Measurements from ENCODE around the gene WIZ.

DNA sequence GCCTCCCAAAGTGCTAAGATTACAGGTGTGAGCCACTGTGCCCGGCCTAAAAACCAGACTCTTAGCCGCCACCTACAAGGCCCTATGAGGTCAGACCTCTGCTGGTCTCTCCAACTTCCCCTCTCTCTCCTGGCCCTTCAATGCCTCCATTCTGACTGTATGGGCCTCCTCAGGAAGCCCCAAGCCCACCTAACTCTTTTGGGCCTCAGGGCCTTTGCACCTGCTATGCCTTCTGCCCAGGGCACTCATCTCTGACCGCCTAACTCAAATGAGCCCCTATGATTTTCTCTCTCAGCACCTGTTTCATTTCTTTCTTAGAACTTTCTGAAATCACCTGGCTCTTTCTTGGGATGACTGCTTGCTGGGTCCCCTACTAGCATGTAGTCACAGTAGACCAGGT lies 6.4 kb downstream of the WIZ start:
- TF ChIP-seq, protein P1, sequence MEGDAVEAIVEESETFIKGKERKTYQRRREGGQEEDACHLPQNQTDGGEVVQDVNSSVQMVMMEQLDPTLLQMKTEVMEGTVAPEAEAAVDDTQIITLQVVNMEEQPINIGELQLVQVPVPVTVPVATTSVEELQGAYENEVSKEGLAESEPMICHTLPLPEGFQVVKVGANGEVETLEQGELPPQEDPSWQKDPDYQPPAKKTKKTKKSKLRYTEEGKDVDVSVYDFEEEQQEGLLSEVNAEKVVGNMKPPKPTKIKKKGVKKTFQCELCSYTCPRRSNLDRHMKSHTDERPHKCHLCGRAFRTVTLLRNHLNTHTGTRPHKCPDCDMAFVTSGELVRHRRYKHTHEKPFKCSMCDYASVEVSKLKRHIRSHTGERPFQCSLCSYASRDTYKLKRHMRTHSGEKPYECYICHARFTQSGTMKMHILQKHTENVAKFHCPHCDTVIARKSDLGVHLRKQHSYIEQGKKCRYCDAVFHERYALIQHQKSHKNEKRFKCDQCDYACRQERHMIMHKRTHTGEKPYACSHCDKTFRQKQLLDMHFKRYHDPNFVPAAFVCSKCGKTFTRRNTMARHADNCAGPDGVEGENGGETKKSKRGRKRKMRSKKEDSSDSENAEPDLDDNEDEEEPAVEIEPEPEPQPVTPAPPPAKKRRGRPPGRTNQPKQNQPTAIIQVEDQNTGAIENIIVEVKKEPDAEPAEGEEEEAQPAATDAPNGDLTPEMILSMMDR (tag by site-specific recombination; IDR thresholded peaks at IDR 0.05), result no peak
- TF ChIP-seq ZBTB20 (tag by site-specific recombination; IDR thresholded peaks at IDR 0.05) (no peak), ZNF292 (tag by site-specific recombination; IDR thresholded peaks at IDR 0.05; ENCODE audit: borderline replicate concordance, low read depth) (no peak), ZEB2 (tag by site-specific recombination; IDR thresholded peaks at IDR 0.05) (no peak), KLF16 (tag by site-specific recombination; IDR thresholded peaks at IDR 0.05) (no peak), ZSCAN30 (tag by site-specific recombination; IDR thresholded peaks at IDR 0.05) (no peak), PATZ1 (tag by site-specific recombination; IDR thresholded peaks at IDR 0.05) (no peak), ZNF521 (tag by site-specific recombination; IDR thresholded peaks at IDR 0.05) (no peak), ZNF596 (tag by site-specific recombination; IDR thresholded peaks at IDR 0.05) (no peak), TCF7L2 (IDR thresholded peaks at IDR 0.05; ENCODE audit: borderline replicate concordance, low read depth, low read length) (no peak), ZNF10 (tag by site-specific recombination; IDR thresholded peaks at IDR 0.05) (no peak)
- TF ChIP-seq, protein P2, sequence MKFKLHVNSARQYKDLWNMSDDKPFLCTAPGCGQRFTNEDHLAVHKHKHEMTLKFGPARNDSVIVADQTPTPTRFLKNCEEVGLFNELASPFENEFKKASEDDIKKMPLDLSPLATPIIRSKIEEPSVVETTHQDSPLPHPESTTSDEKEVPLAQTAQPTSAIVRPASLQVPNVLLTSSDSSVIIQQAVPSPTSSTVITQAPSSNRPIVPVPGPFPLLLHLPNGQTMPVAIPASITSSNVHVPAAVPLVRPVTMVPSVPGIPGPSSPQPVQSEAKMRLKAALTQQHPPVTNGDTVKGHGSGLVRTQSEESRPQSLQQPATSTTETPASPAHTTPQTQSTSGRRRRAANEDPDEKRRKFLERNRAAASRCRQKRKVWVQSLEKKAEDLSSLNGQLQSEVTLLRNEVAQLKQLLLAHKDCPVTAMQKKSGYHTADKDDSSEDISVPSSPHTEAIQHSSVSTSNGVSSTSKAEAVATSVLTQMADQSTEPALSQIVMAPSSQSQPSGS (tag by site-specific recombination; IDR thresholded peaks at IDR 0.05; ENCODE audit: low read depth), result no peak

All from HEK293 (cell line).